VCaP (cell line): ENCODE measurements around the gene ZNF865.
A peak's percentile ranks its signal among the peaks of the same experiment; 100 is the strongest.

Experiments
- H3K27ac ChIP-seq: fragments of 450-650 bp; 2 replicates; pipeline ENCODE4 v1.5.1; 2017
- TF ChIP-seq, protein P1 (sequence below): fragments of 450-650 bp; conservative IDR thresholded peaks from 2 replicates; pipeline ENCODE4 v1.5.1; 2017; ENCODE audit warnings: mild to moderate bottlenecking, moderate library complexity

Gene ZNF865

GRCh38 chr19:55619286-55619685 is 13.8 kb downstream of the ZNF865 start:
- H3K27ac ChIP-seq, result no peak overlapping the region
- TF ChIP-seq, protein P1, sequence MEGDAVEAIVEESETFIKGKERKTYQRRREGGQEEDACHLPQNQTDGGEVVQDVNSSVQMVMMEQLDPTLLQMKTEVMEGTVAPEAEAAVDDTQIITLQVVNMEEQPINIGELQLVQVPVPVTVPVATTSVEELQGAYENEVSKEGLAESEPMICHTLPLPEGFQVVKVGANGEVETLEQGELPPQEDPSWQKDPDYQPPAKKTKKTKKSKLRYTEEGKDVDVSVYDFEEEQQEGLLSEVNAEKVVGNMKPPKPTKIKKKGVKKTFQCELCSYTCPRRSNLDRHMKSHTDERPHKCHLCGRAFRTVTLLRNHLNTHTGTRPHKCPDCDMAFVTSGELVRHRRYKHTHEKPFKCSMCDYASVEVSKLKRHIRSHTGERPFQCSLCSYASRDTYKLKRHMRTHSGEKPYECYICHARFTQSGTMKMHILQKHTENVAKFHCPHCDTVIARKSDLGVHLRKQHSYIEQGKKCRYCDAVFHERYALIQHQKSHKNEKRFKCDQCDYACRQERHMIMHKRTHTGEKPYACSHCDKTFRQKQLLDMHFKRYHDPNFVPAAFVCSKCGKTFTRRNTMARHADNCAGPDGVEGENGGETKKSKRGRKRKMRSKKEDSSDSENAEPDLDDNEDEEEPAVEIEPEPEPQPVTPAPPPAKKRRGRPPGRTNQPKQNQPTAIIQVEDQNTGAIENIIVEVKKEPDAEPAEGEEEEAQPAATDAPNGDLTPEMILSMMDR, result no peak

DNA sequence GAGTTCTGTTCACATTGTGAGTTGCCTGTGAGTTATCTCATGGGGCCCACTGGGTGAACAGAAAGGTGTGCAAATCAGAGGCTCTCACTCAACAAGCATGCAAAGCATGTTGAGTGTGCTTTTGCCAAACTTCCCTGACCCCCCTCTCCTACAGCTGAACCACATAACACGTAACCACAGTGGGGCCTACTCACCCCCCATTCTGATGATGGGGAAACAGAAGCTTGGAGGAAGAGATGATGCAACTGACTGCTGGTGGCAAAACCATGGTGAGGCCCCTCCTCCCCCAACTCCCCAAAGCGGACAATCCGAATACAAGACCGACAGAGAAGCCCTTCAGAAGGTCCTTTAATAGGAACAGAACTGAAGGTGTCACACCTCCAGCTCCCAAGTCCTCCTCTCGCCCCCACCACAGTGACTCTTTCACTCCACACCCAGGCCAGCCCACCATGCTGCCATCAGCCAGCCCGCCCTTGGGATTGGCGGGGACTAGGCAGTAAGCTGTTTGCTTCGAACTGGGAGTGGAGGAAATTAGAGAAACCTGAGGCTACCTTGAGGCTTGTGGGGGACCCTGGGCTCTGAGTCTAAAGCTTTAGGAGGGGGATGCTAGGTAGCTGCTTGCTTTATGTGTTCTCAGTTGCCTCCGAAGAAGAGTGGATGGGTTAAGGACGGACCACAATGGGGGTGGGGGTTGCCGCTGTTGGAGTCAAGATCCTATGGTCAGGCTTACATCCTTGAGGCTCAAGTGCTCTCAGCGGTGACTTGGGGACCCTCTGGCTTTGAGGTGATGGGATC is 15.2 kb downstream of the ZNF865 start:
- H3K27ac ChIP-seq, result no peak overlapping the region
- TF ChIP-seq, protein P1, result no peak

DNA sequence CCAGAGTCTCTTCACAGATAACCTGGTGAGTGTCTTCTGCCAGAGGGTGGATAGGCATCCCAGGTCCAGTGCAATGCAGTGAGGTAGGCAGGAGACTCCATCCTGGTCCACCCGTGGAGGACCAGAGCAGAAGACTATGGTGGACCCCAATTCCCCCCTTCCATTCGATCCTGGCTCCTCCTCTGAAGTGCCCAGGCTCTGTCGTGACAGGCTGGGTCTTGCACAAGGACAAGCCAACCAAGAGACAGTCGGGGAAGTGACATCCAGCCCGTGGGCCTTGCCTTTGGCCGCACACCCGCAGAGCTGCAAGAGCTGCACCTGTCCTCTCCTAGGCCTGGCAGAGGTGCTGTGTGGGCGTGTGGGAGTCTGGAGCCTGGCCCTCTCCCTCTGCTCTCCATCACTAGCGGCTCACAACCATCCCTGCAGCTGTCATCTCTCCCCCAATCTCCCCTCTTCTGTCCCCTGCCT is 15.8 kb downstream of the ZNF865 start:
- H3K27ac ChIP-seq, result no peak overlapping the region
- TF ChIP-seq, protein P1, result no peak

GRCh38 chr19:55621673-55622231 is 16.3 kb downstream of the ZNF865 start:
- H3K27ac ChIP-seq, result no peak overlapping the region
- TF ChIP-seq, protein P1, result no peak

- no peak overlapping the region for H3K27ac ChIP-seq
- TF ChIP-seq, protein P1, result no peak
Measured at GRCh38 chr19:55622242-55622969, 17.0 kb downstream of the ZNF865 start.

GRCh38 chr19:55623130-55623529 is 17.7 kb downstream of the ZNF865 start:
- H3K27ac ChIP-seq, result no peak overlapping the region
- TF ChIP-seq, protein P1, result no peak

DNA sequence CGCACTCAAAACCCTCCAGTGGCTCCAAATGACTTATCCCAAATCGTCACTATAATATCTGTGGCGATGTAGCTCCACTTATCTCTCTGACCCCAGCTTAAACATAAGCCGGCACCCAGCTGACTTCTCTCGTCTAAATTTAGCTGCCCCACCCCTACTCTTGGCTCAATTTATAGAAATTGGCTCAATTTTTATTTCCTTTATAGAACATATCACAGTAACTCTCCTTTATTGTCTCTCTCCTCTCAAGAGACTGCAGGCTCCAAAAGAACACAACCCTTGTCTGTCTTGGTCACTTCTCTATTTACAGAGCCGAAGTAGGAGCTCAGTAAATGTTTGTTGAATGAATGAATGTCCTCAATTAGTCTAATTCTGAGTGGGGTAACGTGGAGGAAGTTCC is 18.1 kb downstream of the ZNF865 start:
- peak overlapping the region; percentile 80 for H3K27ac ChIP-seq
- TF ChIP-seq, protein P1, result no peak
